HCT116 (cell line): ENCODE measurements around the gene HIGD1C. TPM values are rescaled to one million over a fixed set of nuclear protein-coding genes. Genes with fewer than 3 reads are reported as not detected.

Source experiments
- ATAC-seq: fragments of 200-7000 bp; cut with Tn5 transposase; 2 replicates; pipeline ENCODE4 v1.9.1; 2020; ENCODE audit warnings: mild to moderate bottlenecking, moderate library complexity
- BruUV-seq: library from RNA; stranded (reverse); fragments of 400-500 nt; replicated peaks from 2 replicates; lab custom pipeline; 2021; lab: Mats Ljungman, UMichigan
- CTCF ChIA-PET: fragments of 300-600 bp; sonication (Branson Sonifier 250); formaldehyde crosslinking; loops from one replicate; lab custom pipeline; 2021; ENCODE audit warnings: antibody characterized with exemption; lab: Charles Lee
- POLR2A ChIA-PET: fragments of 300-600, 350-600 bp; sonication (Branson Sonifier 250); formaldehyde crosslinking; loops from one replicate; lab custom pipeline; 2021; ENCODE audit warnings: antibody characterized with exemption; lab: Charles Lee
- RAD21 ChIA-PET, 2 experiments: fragments of 300-600 bp; sonication (Branson Sonifier 250); formaldehyde crosslinking; loops; one replicate each; lab custom pipeline; 2023; ENCODE audit warnings: low total read pairs in 2 of 2; ENCODE audit not compliant: uncharacterized antibody in 2 of 2, unreplicated experiment in 2 of 2, low non-redundant PET in 1 of 2; lab: Charles Lee
- DNase-seq: peaks from one replicate; pipeline ENCODE4 v3.0.0-alpha.2; 2010; ENCODE audit warnings: low read depth, low spot score
- H2AFZ ChIP-seq: fragments of 200-600 bp; shearing (Covaris generic), sonication (generic); 2 replicates; pipeline ENCODE4 v1.6.1; 2017; ENCODE audit warnings: low read depth, mixed run types, mixed read lengths, antibody characterized with exemption, low read length; ENCODE audit not compliant: poor library complexity, severe bottlenecking
- H3K27ac ChIP-seq: 2 replicates; pipeline ENCODE4 v1.5.1; 2012; ENCODE audit warnings: low read depth, low read length
- H3K27me3 ChIP-seq: fragments of 200-600 bp; sonication (generic); 2 replicates; pipeline ENCODE4 v1.6.1; 2016; ENCODE audit warnings: mixed run types, low read length, mixed read lengths; ENCODE audit not compliant: insufficient read depth
- H3K36me3 ChIP-seq, 2 experiments: fragments of 200-500 bp in 1 of 2; fragments of 200-600 bp in 1 of 2; sonication (Bioruptor generic) in 1 of 2; sonication (generic) in 1 of 2; 2 replicates each; pipeline versions ENCODE4 v1.5.1 to v1.6.1; 2014 to 2016; ENCODE audit warnings: low read length in 2 of 2, inconsistent platforms in 1 of 2, mixed read lengths in 1 of 2, mixed run types in 1 of 2; ENCODE audit not compliant: insufficient read depth in 2 of 2, control insufficient read depth in 1 of 2
- H3K4me1 ChIP-seq, 2 experiments: fragments of 200-600 bp in 1 of 2; sonication (generic) in 1 of 2; 2 replicates each; pipeline versions ENCODE4 v1.5.1 to v1.6.1; 2012 to 2017; ENCODE audit warnings: low read length in 2 of 2, inconsistent platforms in 1 of 2, mild to moderate bottlenecking in 1 of 2, mixed read lengths in 1 of 2, mixed run types in 1 of 2, moderate library complexity in 1 of 2; ENCODE audit not compliant: insufficient read depth in 2 of 2, control insufficient read depth in 1 of 2
- H3K4me2 ChIP-seq: fragments of 200-600 bp; sonication (generic); 2 replicates; pipeline ENCODE4 v1.6.1; 2017; ENCODE audit warnings: mixed run types, low read length, mixed read lengths
- H3K4me3 ChIP-seq, 2 experiments: fragments of 200-600 bp in 1 of 2; sonication (generic) in 1 of 2; replicated peaks in 1 of 2; 2 replicates each; pipeline ENCODE4 v1.5.1; 2011 to 2016; ENCODE audit warnings: low read length in 2 of 2, control low read depth in 1 of 2, low read depth in 1 of 2, mild to moderate bottlenecking in 1 of 2, mixed read lengths in 1 of 2, mixed run types in 1 of 2
- H3K79me2 ChIP-seq: fragments of 200-600 bp; sonication (generic); 2 replicates; pipeline ENCODE4 v1.6.1; 2017; ENCODE audit warnings: mild to moderate bottlenecking, mixed run types, low read length, moderate library complexity, mixed read lengths; ENCODE audit not compliant: insufficient read depth
- H3K9ac ChIP-seq: fragments of 200-600 bp; sonication (generic); 2 replicates; pipeline ENCODE4 v1.6.1; 2016; ENCODE audit warnings: low read length, mixed read lengths
- H3K9me2 ChIP-seq: fragments of 200-600 bp; sonication (generic), shearing (Covaris generic); 2 replicates; pipeline ENCODE4 v1.6.1; 2017; ENCODE audit warnings: mixed run types, mild to moderate bottlenecking, moderate library complexity; ENCODE audit not compliant: insufficient read depth
- H3K9me3 ChIP-seq, 2 experiments: fragments of 200-500 bp in 1 of 2; fragments of 200-600 bp in 1 of 2; sonication (Bioruptor generic) in 1 of 2; sonication (generic) in 1 of 2; 2 replicates each; pipeline ENCODE4 v1.6.1; 2014 to 2017; ENCODE audit warnings: low read length in 2 of 2, mixed read lengths in 2 of 2, inconsistent platforms in 1 of 2, low read depth in 1 of 2, mild to moderate bottlenecking in 1 of 2, mixed run types in 1 of 2, moderate library complexity in 1 of 2; ENCODE audit not compliant: control insufficient read depth in 1 of 2, insufficient read depth in 1 of 2
- H4K20me1 ChIP-seq: fragments of 200-600 bp; sonication (generic), shearing (Covaris generic); 2 replicates; pipeline ENCODE4 v1.6.1; 2017; ENCODE audit warnings: mixed run types, mild to moderate bottlenecking, moderate library complexity; ENCODE audit not compliant: insufficient read depth
- EGR1 ChIP-seq: IDR thresholded peaks from 2 replicates; pipeline ENCODE4 v1.6.1; 2012; ENCODE audit warnings: low read depth
- ELF1 ChIP-seq: IDR thresholded peaks from 2 replicates; pipeline ENCODE4 v1.6.1; 2012; ENCODE audit warnings: low read depth, borderline replicate concordance
- EZH2 ChIP-seq: fragments of 200-600 bp; sonication (generic); IDR thresholded peaks from 2 replicates; pipeline ENCODE4 v1.6.1; 2017; ENCODE audit warnings: antibody characterized with exemption, mixed run types
- EZH2phosphoT487 ChIP-seq: fragments of 200-600 bp; IDR thresholded peaks from 2 replicates; pipeline ENCODE4 v1.6.1; 2018; ENCODE audit warnings: antibody characterized with exemption, borderline replicate concordance
- FOSL1 ChIP-seq: IDR thresholded peaks from 2 replicates; pipeline ENCODE4 v1.6.1; 2012; ENCODE audit warnings: low read depth
- POLR2A ChIP-seq: IDR thresholded peaks from 2 replicates; pipeline ENCODE4 v1.7.0; 2011; ENCODE audit warnings: borderline replicate concordance; ENCODE audit not compliant: insufficient read depth, insufficient read length; ENCODE audit errors: extremely low read depth
- POLR2AphosphoS5 ChIP-seq: IDR thresholded peaks from 2 replicates; pipeline ENCODE4 v1.6.1; 2011; ENCODE audit warnings: mild to moderate bottlenecking, low read depth, low read length, moderate library complexity
- SRF ChIP-seq: IDR thresholded peaks from 2 replicates; pipeline ENCODE4 v1.6.1; 2012; ENCODE audit warnings: low read depth
- ZBTB33 ChIP-seq: IDR thresholded peaks from 2 replicates; pipeline ENCODE4 v1.6.1; 2011; ENCODE audit warnings: mild to moderate bottlenecking, low read length, moderate library complexity; ENCODE audit not compliant: insufficient replicate concordance; ENCODE audit errors: extremely low read depth
- ZFX ChIP-seq: fragments of 450-650 bp; IDR thresholded peaks from 2 replicates; pipeline ENCODE4 v1.6.1; 2017
- ZNF274 ChIP-seq: fragments of 200-500 bp; sonication (Bioruptor generic); IDR thresholded peaks from 2 replicates; pipeline ENCODE4 v1.6.1; 2014; ENCODE audit warnings: mild to moderate bottlenecking, low read depth, low read length, inconsistent platforms
- intact Hi-C: fragments of 100-400 bp; cut with micrococcal nuclease; formaldehyde crosslinking; loops from 2 replicates; pipeline ENCODE4 v1.10.0; 2022
- total RNA-seq: library from RNA; stranded (reverse); gene quantifications from one replicate; pipeline ENCODE4 v1.2.1, GENCODE V29; 2021; ENCODE audit not compliant: unreplicated experiment
- TF ChIP-seq, protein P1 (sequence below): IDR thresholded peaks from 2 replicates; pipeline ENCODE4 v1.6.1; 2012

The HIGD1C gene
- total RNA-seq, 1 experiment from 2014 or later: not detected

- TF ChIP-seq EZH2phosphoT487: no peak
- TF ChIP-seq, protein P1, sequence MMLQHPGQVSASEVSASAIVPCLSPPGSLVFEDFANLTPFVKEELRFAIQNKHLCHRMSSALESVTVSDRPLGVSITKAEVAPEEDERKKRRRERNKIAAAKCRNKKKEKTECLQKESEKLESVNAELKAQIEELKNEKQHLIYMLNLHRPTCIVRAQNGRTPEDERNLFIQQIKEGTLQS: no peak
- TF ChIP-seq POLR2A: no peak
- no peak for TF ChIP-seq SRF
- no peak for TF ChIP-seq ZBTB33
- TF ChIP-seq EGR1: no peak
- TF ChIP-seq ZNF274: no peak
- TF ChIP-seq EZH2: no peak
- no peak for TF ChIP-seq ELF1
- no peak for TF ChIP-seq FOSL1
- TF ChIP-seq POLR2AphosphoS5: no peak
- no peak for TF ChIP-seq ZFX
- H3K9me3 ChIP-seq: no peaks in the 10 kb centered on the region
- H3K4me2 ChIP-seq: no peak overlapping the region
- H3K9ac ChIP-seq: no peak overlapping the region
- RAD21 ChIA-PET: no interaction called here
- no peak overlapping the region for H2AFZ ChIP-seq
- ATAC-seq: no peak
- no peak overlapping the region for H3K27ac ChIP-seq
- intact Hi-C loops: no loop called here
- peaks cover 5% of the 10 kb centered on the region; the same call in 1 of the 2 replicates for H3K79me2 ChIP-seq
- no peaks in the 10 kb centered on the region for H3K9me2 ChIP-seq
- POLR2A ChIA-PET: no interaction called here
- CTCF ChIA-PET: interaction anchor here (1.1 kb wide), 1 partner anchor 240 kb away, joined by 3 read pairs; no protein-coding TSS in a partner anchor
- BruUV-seq: no TSS peak
- H3K27me3 ChIP-seq: no peaks in the 10 kb centered on the region
- no peak overlapping the region for H3K4me3 ChIP-seq
- 0 out of 2 replicates have a peak, but pooled peaks cover 3% of the 10 kb centered on the region for H4K20me1 ChIP-seq
- H3K4me1 ChIP-seq: peaks cover 22 to 27% of the 10 kb centered on the region in 2 experiments
- DNase-seq: no peak
- peaks cover 5% of the 10 kb centered on the region in 2 experiments; a peak in 2 of 4 replicates for H3K36me3 ChIP-seq
Measured at GRCh38 chr12:51005030-51005429, 52.7 kb downstream of the HIGD1C start.
